ENCODE measurements around the gene HSPG2.

Gene HSPG2

DNA sequence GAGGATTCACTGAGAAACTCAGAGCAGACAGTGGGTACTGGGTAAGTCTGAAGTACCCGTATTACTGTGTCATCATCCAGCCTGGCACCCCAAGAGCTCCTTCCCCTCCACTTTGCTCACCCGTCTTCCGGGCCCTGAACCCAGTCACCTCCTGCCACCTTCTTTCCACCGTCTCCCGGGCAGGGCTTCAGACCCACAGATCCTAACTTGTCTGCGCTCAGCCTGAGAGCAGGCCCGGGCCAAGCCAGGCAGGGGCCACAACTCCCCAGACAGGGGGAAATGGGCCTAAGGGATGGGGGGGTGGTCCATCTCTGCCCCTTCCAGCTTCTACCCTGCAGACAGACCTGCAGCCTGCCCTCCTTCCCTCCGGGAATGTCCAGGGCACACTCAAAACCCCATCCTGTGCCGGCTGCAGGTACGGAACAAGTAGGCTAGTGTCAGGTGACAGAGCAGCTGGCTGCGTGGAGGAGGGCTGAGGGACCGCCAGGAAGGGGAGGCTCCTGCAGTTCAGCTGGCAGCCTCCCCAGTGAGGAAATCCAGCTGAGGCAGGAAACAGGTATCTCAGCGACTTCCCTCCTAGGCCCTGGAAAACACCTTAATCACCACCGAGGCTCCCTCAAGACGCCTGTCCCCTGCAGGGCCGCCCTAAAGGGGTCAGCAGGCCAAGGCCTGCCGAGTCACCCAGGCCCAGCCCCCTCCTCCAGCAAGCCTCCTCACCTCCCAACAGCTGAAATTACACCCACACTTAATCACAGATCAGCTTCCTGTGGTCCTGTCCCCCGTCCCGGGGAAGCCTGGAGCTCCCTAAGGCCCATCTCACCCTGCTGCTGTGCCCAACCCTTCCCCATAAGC is 3.5 kb downstream of the HSPG2 start:
- no peak for DNase-seq (ENCODE audit: low read depth)
- in situ Hi-C loops (cut with HindIII; ENCODE audit: low sequenced_read_pairs): no loop called here
- TF ChIP-seq, protein P1, sequence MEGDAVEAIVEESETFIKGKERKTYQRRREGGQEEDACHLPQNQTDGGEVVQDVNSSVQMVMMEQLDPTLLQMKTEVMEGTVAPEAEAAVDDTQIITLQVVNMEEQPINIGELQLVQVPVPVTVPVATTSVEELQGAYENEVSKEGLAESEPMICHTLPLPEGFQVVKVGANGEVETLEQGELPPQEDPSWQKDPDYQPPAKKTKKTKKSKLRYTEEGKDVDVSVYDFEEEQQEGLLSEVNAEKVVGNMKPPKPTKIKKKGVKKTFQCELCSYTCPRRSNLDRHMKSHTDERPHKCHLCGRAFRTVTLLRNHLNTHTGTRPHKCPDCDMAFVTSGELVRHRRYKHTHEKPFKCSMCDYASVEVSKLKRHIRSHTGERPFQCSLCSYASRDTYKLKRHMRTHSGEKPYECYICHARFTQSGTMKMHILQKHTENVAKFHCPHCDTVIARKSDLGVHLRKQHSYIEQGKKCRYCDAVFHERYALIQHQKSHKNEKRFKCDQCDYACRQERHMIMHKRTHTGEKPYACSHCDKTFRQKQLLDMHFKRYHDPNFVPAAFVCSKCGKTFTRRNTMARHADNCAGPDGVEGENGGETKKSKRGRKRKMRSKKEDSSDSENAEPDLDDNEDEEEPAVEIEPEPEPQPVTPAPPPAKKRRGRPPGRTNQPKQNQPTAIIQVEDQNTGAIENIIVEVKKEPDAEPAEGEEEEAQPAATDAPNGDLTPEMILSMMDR (IDR thresholded peaks at IDR 0.05; ENCODE audit: low read depth, low read length, missing control alignments): no peak
- H3K4me3 ChIP-seq (ENCODE audit: low read depth, low read length): no peak overlapping the region

DNA sequence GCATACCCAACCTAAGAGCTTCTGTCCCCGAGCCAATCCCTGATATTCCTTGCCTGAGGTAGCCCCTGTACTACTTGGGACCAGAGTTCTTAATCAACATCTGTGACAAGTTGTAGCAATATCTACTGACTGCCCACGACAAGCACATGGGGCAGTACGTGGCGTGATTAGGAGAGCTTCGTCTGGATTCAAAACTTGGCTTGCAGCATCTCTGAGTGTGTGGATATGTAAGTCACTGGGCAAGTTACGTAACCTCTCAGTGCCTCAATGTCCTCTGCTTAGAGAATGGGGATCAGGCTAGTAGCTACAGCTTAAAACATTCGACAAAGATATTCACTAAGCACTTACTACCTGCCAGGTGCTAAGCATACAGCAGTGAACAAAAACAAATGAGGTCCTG is 5.0 kb downstream of the HSPG2 start:
- in situ Hi-C loops (cut with HindIII; ENCODE audit: low sequenced_read_pairs): no loop called here
- TF ChIP-seq, protein P1 (IDR thresholded peaks at IDR 0.05; ENCODE audit: low read depth, low read length, missing control alignments): no peak
- DNase-seq (ENCODE audit: low read depth): no peak
- no peak overlapping the region for H3K4me3 ChIP-seq (ENCODE audit: low read depth, low read length)

DNA sequence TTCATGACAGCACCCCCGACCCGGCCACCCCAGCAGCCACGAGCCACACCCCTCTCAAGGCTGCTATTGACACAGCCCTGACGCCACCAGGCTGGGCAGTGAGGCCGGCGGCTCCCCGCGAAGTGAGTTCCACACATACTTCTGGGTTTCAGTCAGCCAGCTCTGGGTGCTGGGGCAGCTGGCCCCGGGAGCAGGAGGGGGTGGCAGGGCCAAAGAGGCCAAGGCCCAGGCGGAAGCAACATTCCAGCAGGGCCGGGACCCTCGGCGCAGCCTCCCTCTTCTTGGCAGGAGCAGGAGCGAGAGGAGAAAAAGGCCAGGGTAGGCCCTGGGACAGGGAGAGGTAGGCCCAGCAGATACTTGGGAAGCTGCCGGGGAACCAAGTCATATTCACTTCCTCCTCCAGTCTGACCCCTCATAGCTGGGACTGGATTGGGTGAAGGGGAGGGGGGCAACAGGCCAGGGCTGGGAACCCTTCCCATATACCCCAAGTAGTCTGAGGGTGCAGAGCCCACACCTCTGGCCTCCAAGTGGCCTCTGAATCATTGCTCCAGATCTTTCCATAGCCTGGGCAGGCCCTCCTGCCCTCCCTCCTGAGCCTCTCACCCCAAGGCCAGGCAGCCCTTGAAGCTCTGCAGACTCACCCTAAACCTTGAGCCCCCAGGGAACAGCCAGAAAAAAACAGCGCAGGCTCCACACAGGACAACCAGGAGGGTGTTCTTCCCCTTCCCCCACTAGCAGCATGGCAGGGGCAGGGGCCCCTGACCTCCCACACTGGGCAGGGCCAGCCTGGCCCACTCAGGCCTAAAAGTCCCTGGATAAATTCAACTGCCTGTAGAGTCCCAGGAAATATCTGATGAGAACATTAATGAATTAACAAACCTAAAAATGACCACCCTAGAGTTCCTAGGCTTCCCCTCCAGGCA is 5.7 kb downstream of the HSPG2 start:
- no peak overlapping the region for H3K4me3 ChIP-seq (ENCODE audit: low read depth, low read length)
- TF ChIP-seq, protein P1 (IDR thresholded peaks at IDR 0.05; ENCODE audit: low read depth, low read length, missing control alignments): no peak
- DNase-seq (ENCODE audit: low read depth): peak; percentile 43
- in situ Hi-C loops (cut with HindIII; ENCODE audit: low sequenced_read_pairs): no loop called here

DNA sequence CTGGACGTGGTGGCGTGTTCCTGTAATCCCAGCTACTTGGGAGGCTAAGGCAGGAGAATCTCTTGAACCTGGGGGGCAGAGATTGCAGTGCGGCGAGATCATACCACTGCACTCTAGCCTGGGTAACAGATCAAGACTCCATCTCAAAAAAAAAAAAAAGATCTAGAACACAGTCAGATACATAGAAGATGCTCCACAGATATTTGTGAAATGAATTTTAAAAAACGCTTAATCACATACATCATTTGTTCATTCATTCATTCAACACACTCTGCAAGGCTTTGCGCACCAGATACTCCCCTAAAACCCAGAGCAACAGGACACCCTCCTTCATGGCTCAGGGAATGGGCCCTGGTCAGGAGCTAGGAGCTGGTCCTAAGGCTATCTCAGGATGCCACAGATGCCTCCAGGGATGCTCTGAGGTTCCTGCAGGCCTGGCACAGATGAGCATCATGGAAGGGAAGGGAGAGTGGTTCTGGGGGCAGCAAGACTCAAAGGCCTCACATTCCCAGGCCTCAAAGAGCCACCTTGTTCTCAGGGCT is 6.4 kb downstream of the HSPG2 start:
- TF ChIP-seq, protein P1 (IDR thresholded peaks at IDR 0.05; ENCODE audit: low read depth, low read length, missing control alignments): no peak
- no peak for DNase-seq (ENCODE audit: low read depth)
- in situ Hi-C loops (cut with HindIII; ENCODE audit: low sequenced_read_pairs): no loop called here
- no peak overlapping the region for H3K4me3 ChIP-seq (ENCODE audit: low read depth, low read length)

DNA sequence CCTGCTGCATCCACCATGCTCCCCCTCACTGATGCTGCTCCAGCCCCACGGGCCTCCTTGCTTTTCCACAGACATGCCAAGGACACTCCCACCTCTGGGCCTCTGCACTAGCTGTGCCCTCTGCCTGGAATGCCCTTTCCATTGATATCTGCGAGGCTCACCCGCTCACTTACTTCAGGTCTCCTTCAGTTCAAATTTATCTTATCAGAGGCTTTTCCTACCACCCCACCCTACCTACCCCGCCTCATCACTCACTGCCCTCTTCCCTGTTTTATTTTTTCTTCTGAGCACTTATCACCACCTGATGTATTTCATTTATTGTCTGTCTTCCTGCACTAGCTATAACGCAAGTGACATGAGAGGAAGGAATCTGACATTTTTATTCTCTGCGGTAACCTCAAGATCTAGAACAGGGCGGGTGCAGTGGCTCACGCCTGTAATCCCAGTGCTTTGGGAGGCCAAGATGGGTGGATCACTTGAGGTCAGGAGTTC is 7.0 kb downstream of the HSPG2 start:
- no peak overlapping the region for H3K4me3 ChIP-seq (ENCODE audit: low read depth, low read length)
- in situ Hi-C loops (cut with HindIII; ENCODE audit: low sequenced_read_pairs): no loop called here
- DNase-seq (ENCODE audit: low read depth): no peak

More for the DNA sequence above, 7.0 kb downstream of the HSPG2 start:
- TF ChIP-seq, protein P1 (IDR thresholded peaks at IDR 0.05; ENCODE audit: low read depth, low read length, missing control alignments): no peak

All from astrocyte of the cerebellum (primary cell).